NT2/D1 (cell line): ENCODE measurements around the gene TRH.

Experiments
- DNase-seq: peaks from one replicate; pipeline ENCODE4 v3.0.0-alpha.2; 2011; ENCODE audit warnings: low read depth, low spot score
- H3K27me3 ChIP-seq: 2 replicates; pipeline ENCODE4 v1.6.0; 2011; ENCODE audit warnings: mild to moderate bottlenecking; ENCODE audit not compliant: insufficient read length, insufficient read depth
- H3K36me3 ChIP-seq: 2 replicates; pipeline ENCODE4 v1.6.1; 2011; ENCODE audit warnings: mild to moderate bottlenecking, low read length, mixed read lengths; ENCODE audit not compliant: insufficient read depth, insufficient read length
- H3K4me1 ChIP-seq: 2 replicates; pipeline ENCODE4 v1.5.1; 2011; ENCODE audit not compliant: insufficient read depth, insufficient read length
- H3K4me3 ChIP-seq: 2 replicates; pipeline ENCODE4 v1.5.1; 2011; ENCODE audit warnings: low read depth; ENCODE audit not compliant: insufficient read length
- H3K9ac ChIP-seq: 2 replicates; pipeline ENCODE4 v1.6.0; 2011; ENCODE audit warnings: low read depth; ENCODE audit not compliant: insufficient read length
- H3K9me3 ChIP-seq: 2 replicates; pipeline ENCODE4 v1.5.1; 2011; ENCODE audit warnings: mild to moderate bottlenecking, low read length; ENCODE audit not compliant: insufficient read depth
- SUZ12 ChIP-seq: IDR thresholded peaks from 2 replicates; pipeline ENCODE4 v1.6.1; 2011; ENCODE audit not compliant: insufficient read length, insufficient read depth; ENCODE audit errors: extremely low read depth
- YY1 ChIP-seq: IDR thresholded peaks from 2 replicates; pipeline ENCODE4 v1.6.1; 2011; ENCODE audit not compliant: insufficient read length, insufficient read depth
- ZNF274 ChIP-seq: IDR thresholded peaks from 2 replicates; pipeline ENCODE4 v1.6.1; 2011; ENCODE audit warnings: mild to moderate bottlenecking, low read depth, low read length

Gene TRH

GRCh38 chr3:129975705-129976048 is 1.2 kb downstream of the TRH start:
- Histone ChIP-seq H3K27me3 (peaks cover 79% of the 10 kb centered on the region), H3K9me3 (no peaks in the 10 kb centered on the region), H3K9ac (peak overlapping the region; percentile 65), H3K4me3 (peak overlapping the region; percentile 50), H3K4me1 (peaks cover 14% of the 10 kb centered on the region), H3K36me3 (no peaks in the 10 kb centered on the region)
- TF ChIP-seq YY1 (no peak), ZNF274 (no peak), SUZ12 (no peak)
- DNase-seq, result no peak

GRCh38 chr3:129976286-129976685 is 1.8 kb downstream of the TRH start:
- no peak overlapping the region for H3K9ac ChIP-seq
- H3K9me3 ChIP-seq, result no peaks in the 10 kb centered on the region
- peaks cover 13% of the 10 kb centered on the region for H3K4me1 ChIP-seq
- DNase-seq, result no peak
- H3K36me3 ChIP-seq, result no peaks in the 10 kb centered on the region
- TF ChIP-seq SUZ12, result no peak
- TF ChIP-seq YY1, result no peak
- TF ChIP-seq ZNF274, result no peak
- peaks cover 81% of the 10 kb centered on the region for H3K27me3 ChIP-seq
- H3K4me3 ChIP-seq, result no peak overlapping the region

- H3K9me3 ChIP-seq, result no peaks in the 10 kb centered on the region
- no peak for DNase-seq
- H3K27me3 ChIP-seq, result peaks cover 71% of the 10 kb centered on the region
These were observed 3.6 kb downstream of the TRH start for GRCh38 chr3:129978123-129978522.

GRCh38 chr3:129979905-129980304 is 5.4 kb downstream of the TRH start:
- H3K9me3 ChIP-seq, result no peaks in the 10 kb centered on the region
- no peak overlapping the region for H3K9ac ChIP-seq
- H3K4me3 ChIP-seq, result no peak overlapping the region

More at GRCh38 chr3:129978123-129978522, 3.6 kb downstream of the TRH start:
- no peak overlapping the region for H3K9ac ChIP-seq
- no peaks in the 10 kb centered on the region for H3K36me3 ChIP-seq
- peaks cover 13% of the 10 kb centered on the region for H3K4me1 ChIP-seq
- H3K4me3 ChIP-seq, result no peak overlapping the region
- no peak for TF ChIP-seq SUZ12

GRCh38 chr3:129983561-129983960 is 9.0 kb downstream of the TRH start:
- Histone ChIP-seq H3K4me3 (no peak overlapping the region), H3K9me3 (no peaks in the 10 kb centered on the region), H3K27me3 (peaks cover 17% of the 10 kb centered on the region), H3K9ac (no peak overlapping the region), H3K36me3 (no peaks in the 10 kb centered on the region), H3K4me1 (no peaks in the 10 kb centered on the region)
- DNase-seq, result no peak
- TF ChIP-seq ZNF274, result no peak
- TF ChIP-seq SUZ12, result no peak
- TF ChIP-seq YY1, result no peak

More at GRCh38 chr3:129979905-129980304, 5.4 kb downstream of the TRH start:
- DNase-seq, result no peak
- Histone ChIP-seq H3K27me3 (peaks cover 53% of the 10 kb centered on the region), H3K4me1 (peaks cover 10% of the 10 kb centered on the region), H3K36me3 (no peaks in the 10 kb centered on the region)
- TF ChIP-seq YY1, result no peak

GRCh38 chr3:129984125-129984524 is 9.6 kb downstream of the TRH start:
- no peak overlapping the region for H3K9ac ChIP-seq
- DNase-seq, result no peak
- no peaks in the 10 kb centered on the region for H3K36me3 ChIP-seq
- H3K27me3 ChIP-seq, result peaks cover 11% of the 10 kb centered on the region
- no peak for TF ChIP-seq YY1
- TF ChIP-seq SUZ12, result no peak
- TF ChIP-seq ZNF274, result no peak
- H3K9me3 ChIP-seq, result no peaks in the 10 kb centered on the region
- no peak overlapping the region for H3K4me3 ChIP-seq
- no peaks in the 10 kb centered on the region for H3K4me1 ChIP-seq

GRCh38 chr3:129985113-129985512 is 10.6 kb downstream of the TRH start:
- no peak overlapping the region for H3K9ac ChIP-seq
- no peaks in the 10 kb centered on the region for H3K9me3 ChIP-seq
- TF ChIP-seq SUZ12 (no peak), YY1 (no peak), ZNF274 (no peak)
- DNase-seq, result no peak
- no peaks in the 10 kb centered on the region for H3K36me3 ChIP-seq
- no peaks in the 10 kb centered on the region for H3K4me1 ChIP-seq
- H3K4me3 ChIP-seq, result no peak overlapping the region
- H3K27me3 ChIP-seq, result peaks cover 3% of the 10 kb centered on the region

- DNase-seq, result no peak
- no peak overlapping the region for H3K9ac ChIP-seq
- H3K27me3 ChIP-seq, result no peaks in the 10 kb centered on the region
- H3K9me3 ChIP-seq, result no peaks in the 10 kb centered on the region
- no peak for TF ChIP-seq ZNF274
- no peak for TF ChIP-seq YY1
- no peak for TF ChIP-seq SUZ12
- peaks cover 8% of the 10 kb centered on the region for H3K4me1 ChIP-seq
- no peak overlapping the region for H3K4me3 ChIP-seq
- no peaks in the 10 kb centered on the region for H3K36me3 ChIP-seq
These were observed 13.9 kb downstream of the TRH start for GRCh38 chr3:129988429-129988828.
